PC-9 (cell line): ENCODE measurements around the gene IL1RL1. TPM values are rescaled to one million over a fixed set of nuclear protein-coding genes. Genes with fewer than 3 reads are reported as not detected.
A peak's percentile ranks its signal among the peaks of the same experiment; 100 is the strongest.

Experiments
- BruUV-seq: library from RNA; stranded (reverse); fragments of 400-500 nt; replicated peaks from 2 replicates; lab custom pipeline; 2021; lab: Mats Ljungman, UMichigan
- CTCF ChIA-PET: fragments of 300-600 bp; sonication (Branson Sonifier 250); formaldehyde crosslinking; loops from one replicate; lab custom pipeline; 2022; ENCODE audit warnings: antibody characterized with exemption; lab: Charles Lee
- POLR2A ChIA-PET: fragments of 300-600 bp; sonication (Branson Sonifier 250); formaldehyde crosslinking; loops from one replicate; lab custom pipeline; 2022; ENCODE audit warnings: antibody characterized with exemption; ENCODE audit not compliant: unreplicated experiment; lab: Charles Lee
- DNase-seq, 2 experiments: peaks; one replicate each; pipeline versions ENCODE4 v3.0.0 to v3.0.0-alpha.2; 2015 to 2022; ENCODE audit warnings: mixed read lengths in 1 of 2
- H2AFZ ChIP-seq: fragments of 200-600 bp; sonication (generic); 2 replicates; pipeline ENCODE4 v1.8.1; 2017; ENCODE audit warnings: antibody characterized with exemption
- H3F3A ChIP-seq: fragments of 200-600 bp; sonication (generic); 2 replicates; pipeline ENCODE4 v1.8.1; 2017; ENCODE audit warnings: antibody characterized with exemption, mild to moderate bottlenecking, low read depth; ENCODE audit not compliant: insufficient read depth
- H3K27ac ChIP-seq: fragments of 200-600 bp; sonication (generic); 2 replicates; pipeline ENCODE4 v1.6.1; 2016; ENCODE audit warnings: mixed run types
- H3K27me3 ChIP-seq: fragments of 200-600 bp; sonication (generic); 2 replicates; pipeline ENCODE4 v1.6.1; 2016; ENCODE audit warnings: low read depth, mixed run types; ENCODE audit not compliant: insufficient read depth
- H3K36me3 ChIP-seq: fragments of 200-600 bp; sonication (generic); 2 replicates; pipeline ENCODE4 v1.6.1; 2016; ENCODE audit warnings: low read depth, mixed run types
- H3K4me1 ChIP-seq: fragments of 200-600 bp; sonication (generic); replicated peaks from 2 replicates; pipeline ENCODE4 v1.6.1; 2016; ENCODE audit warnings: mixed run types; ENCODE audit not compliant: insufficient read depth
- H3K4me2 ChIP-seq: fragments of 200-600 bp; sonication (generic); 2 replicates; pipeline ENCODE4 v1.6.1; 2017; ENCODE audit warnings: mixed run types
- H3K4me3 ChIP-seq: fragments of 200-600 bp; sonication (generic); 2 replicates; pipeline ENCODE4 v1.6.1; 2016; ENCODE audit warnings: mixed run types
- H3K79me2 ChIP-seq: fragments of 200-600 bp; sonication (generic); 2 replicates; pipeline ENCODE4 v1.6.1; 2017; ENCODE audit warnings: low read depth, mixed run types
- H3K9me2 ChIP-seq: fragments of 200-600 bp; sonication (generic); 2 replicates; pipeline ENCODE4 v1.8.1; 2017; ENCODE audit warnings: mild to moderate bottlenecking; ENCODE audit not compliant: insufficient read depth
- H3K9me3 ChIP-seq: fragments of 200-600 bp; sonication (generic); 2 replicates; pipeline ENCODE4 v1.8.1; 2016; ENCODE audit warnings: low read depth; ENCODE audit not compliant: insufficient read depth
- H4K20me1 ChIP-seq: fragments of 200-600 bp; sonication (generic); 2 replicates; pipeline ENCODE4 v1.8.1; 2017; ENCODE audit not compliant: insufficient read depth
- EZH2 ChIP-seq: fragments of 200-600 bp; sonication (generic); IDR thresholded peaks from 2 replicates; pipeline ENCODE4 v1.8.0; 2017; ENCODE audit warnings: antibody characterized with exemption, low read depth
- intact Hi-C: fragments of 100-400 bp; cut with micrococcal nuclease; formaldehyde crosslinking; loops from one replicate; pipeline ENCODE4 v1.10.0; 2022; ENCODE audit not compliant: unreplicated experiment
- total RNA-seq: library from RNA; stranded (reverse); gene quantifications from 2 replicates; pipeline ENCODE4 v1.2.3, GENCODE V29; 2021
- TF ChIP-seq, protein P1 (sequence below): fragments of 200-600 bp; sonication (generic); conservative IDR thresholded peaks from 2 replicates; pipeline ENCODE4 v1.6.1; 2017; ENCODE audit warnings: mixed run types, antibody characterized with exemption, mild to moderate bottlenecking, moderate library complexity

IL1RL1 gene
- total RNA-seq, 1 experiment from 2014 or later: 1.7 TPM

DNA sequence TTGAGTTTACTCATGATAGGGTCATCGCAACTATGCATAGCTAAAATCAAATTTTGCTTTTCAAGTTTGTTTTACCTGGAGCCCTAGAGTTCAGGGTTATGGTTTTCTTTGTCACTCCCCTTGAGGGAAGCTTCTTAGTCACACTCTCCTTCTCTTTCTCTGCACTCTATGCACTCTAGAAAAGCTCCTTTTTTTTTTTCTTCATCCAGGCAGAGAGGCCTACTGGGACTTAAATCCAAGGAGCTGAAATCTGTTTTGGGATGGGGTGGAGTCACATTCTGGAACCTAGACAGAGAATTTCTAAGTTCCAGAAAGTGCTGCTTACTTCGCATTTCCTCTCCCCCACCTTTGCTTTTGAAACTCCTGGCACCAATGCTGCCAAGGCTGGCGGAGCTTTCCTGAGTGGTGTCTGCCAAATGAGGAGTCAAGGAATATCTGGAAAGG, 25.2 kb downstream of the IL1RL1 start:
- ChIA-PET POLR2A (no interaction called here), CTCF (interaction anchor here (0.5 to 1.1 kb wide), 3 partner anchors 81 to 96 kb away, joined by 4 to 11 read pairs (median 4); no protein-coding TSS in a partner anchor)
- Histone ChIP-seq H3K4me2 (peak overlapping the region; percentile 66), H3K9me3 (no peaks in the 10 kb centered on the region), H3K27ac (peak overlapping the region; percentile 89), H4K20me1 (no peaks in the 10 kb centered on the region), H3K4me1 (peaks cover 44% of the 10 kb centered on the region), H3K9me2 (no peaks in the 10 kb centered on the region), H3K36me3 (peaks cover 7% of the 10 kb centered on the region; the same call in 1 of the 2 replicates), H3F3A (peaks cover 17% of the 10 kb centered on the region), H3K79me2 (peaks cover 18% of the 10 kb centered on the region), H3K4me3 (peak overlapping the region; percentile 58; the same call in 1 of the 2 replicates), H3K27me3 (no peaks in the 10 kb centered on the region), H2AFZ (peak overlapping the region; percentile 37)
- BruUV-seq: no TSS peak
- intact Hi-C loops: no loop called here
- DNase-seq: peak; percentile 24 to 80
- TF ChIP-seq EZH2: no peak
- TF ChIP-seq, protein P1, sequence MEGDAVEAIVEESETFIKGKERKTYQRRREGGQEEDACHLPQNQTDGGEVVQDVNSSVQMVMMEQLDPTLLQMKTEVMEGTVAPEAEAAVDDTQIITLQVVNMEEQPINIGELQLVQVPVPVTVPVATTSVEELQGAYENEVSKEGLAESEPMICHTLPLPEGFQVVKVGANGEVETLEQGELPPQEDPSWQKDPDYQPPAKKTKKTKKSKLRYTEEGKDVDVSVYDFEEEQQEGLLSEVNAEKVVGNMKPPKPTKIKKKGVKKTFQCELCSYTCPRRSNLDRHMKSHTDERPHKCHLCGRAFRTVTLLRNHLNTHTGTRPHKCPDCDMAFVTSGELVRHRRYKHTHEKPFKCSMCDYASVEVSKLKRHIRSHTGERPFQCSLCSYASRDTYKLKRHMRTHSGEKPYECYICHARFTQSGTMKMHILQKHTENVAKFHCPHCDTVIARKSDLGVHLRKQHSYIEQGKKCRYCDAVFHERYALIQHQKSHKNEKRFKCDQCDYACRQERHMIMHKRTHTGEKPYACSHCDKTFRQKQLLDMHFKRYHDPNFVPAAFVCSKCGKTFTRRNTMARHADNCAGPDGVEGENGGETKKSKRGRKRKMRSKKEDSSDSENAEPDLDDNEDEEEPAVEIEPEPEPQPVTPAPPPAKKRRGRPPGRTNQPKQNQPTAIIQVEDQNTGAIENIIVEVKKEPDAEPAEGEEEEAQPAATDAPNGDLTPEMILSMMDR: no peak

DNA sequence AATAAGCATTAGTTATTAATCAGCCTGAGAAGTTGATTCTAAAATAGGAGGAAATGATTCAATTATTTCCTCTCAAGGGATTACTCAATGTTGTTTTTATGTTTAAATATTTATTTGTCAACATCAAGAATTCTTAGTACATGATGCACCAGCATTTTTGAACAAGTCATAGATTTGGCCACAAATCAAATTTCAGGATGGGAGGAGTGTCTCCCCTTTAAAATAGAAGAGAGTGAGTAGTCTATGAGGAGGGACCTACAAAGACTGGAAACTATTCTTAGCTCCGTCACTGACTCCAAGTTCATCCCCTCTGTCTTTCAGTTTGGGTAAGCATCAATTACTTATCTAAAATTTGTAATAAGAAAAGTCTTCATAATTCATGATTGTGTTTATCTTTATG, 25.6 kb downstream of the IL1RL1 start:
- H3K9me2 ChIP-seq: no peaks in the 10 kb centered on the region
- CTCF ChIA-PET: interaction anchor here (0.5 to 1.1 kb wide), 2 partner anchors 81 to 86 kb away, joined by 4 to 11 read pairs; no protein-coding TSS in a partner anchor
- TF ChIP-seq, protein P1: no peak
- TF ChIP-seq EZH2: no peak
- H2AFZ ChIP-seq: peak overlapping the region; percentile 37
- POLR2A ChIA-PET: no interaction called here
- peak in 1 of 2 experiments; percentile 84 for DNase-seq
- H3K27me3 ChIP-seq: no peaks in the 10 kb centered on the region
- intact Hi-C loops: no loop called here
- no TSS peak for BruUV-seq
- H3K27ac ChIP-seq: peak overlapping the region; percentile 89
- H3K79me2 ChIP-seq: peaks cover 18% of the 10 kb centered on the region
- no peaks in the 10 kb centered on the region for H4K20me1 ChIP-seq
- peaks cover 17% of the 10 kb centered on the region for H3F3A ChIP-seq
- peaks cover 44% of the 10 kb centered on the region for H3K4me1 ChIP-seq
- H3K4me3 ChIP-seq: peak overlapping the region; percentile 58
- H3K4me2 ChIP-seq: peak overlapping the region; percentile 66
- H3K9me3 ChIP-seq: no peaks in the 10 kb centered on the region
- H3K36me3 ChIP-seq: peaks cover 7% of the 10 kb centered on the region; the same call in 1 of the 2 replicates

DNA sequence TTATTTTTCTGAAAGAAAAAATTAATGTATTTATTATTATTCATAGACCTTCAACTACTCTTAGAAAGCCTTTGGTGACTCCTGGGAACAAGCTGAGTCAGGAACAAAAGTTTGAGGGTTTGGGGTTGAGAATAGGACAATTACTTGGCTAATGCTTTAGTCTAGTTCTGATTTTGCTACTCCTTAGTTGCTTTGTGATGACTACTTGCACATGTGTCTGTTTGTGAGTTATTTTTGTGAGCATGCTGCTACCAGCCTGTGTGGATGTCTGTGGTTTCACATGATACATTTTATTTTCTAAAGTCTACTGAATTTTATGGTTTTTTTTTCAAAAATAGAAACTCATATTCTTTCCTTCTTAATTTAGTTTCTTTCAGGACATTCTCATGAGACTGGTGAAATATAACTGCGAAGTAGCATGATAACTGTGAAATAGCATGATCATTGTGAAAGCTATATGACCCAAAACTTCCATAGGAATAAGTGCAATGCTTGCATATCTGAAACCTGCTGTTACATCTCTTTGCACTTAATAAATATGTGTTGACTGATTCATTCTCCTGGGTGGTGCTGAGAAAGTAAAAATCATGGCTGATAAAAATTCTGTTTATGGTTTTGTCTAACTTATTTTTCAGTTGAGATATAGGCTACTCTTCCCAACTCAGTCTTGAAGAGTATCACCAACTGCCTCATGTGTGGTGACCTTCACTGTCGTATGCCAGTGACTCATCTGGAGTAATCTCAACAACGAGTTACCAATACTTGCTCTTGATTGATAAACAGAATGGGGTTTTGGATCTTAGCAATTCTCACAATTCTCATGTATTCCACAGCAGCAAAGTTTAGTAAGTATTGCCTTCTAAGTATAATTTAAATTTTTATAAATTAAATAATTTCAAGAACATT, 26.4 kb downstream of the IL1RL1 start:
- ChIA-PET POLR2A (interaction anchor here (0.6 kb wide), 1 partner anchor 519 kb away, joined by 7 read pairs; no protein-coding TSS in a partner anchor), CTCF (no interaction called here)
- TF ChIP-seq, protein P1: no peak
- no peak for TF ChIP-seq EZH2
- H2AFZ ChIP-seq: no peak overlapping the region
- H3K36me3 ChIP-seq: peaks cover 14% of the 10 kb centered on the region; the same call in 1 of the 2 replicates
- peaks cover 17% of the 10 kb centered on the region for H3F3A ChIP-seq
- H4K20me1 ChIP-seq: no peaks in the 10 kb centered on the region
- TSS peak; percentile 62 for BruUV-seq
- no peaks in the 10 kb centered on the region for H3K9me3 ChIP-seq
- H3K4me2 ChIP-seq: peak overlapping the region; percentile 66
- DNase-seq: no peak
- intact Hi-C loops: no loop called here
- H3K79me2 ChIP-seq: peaks cover 18% of the 10 kb centered on the region
- peak overlapping the region; percentile 89 for H3K27ac ChIP-seq
- H3K4me3 ChIP-seq: peak overlapping the region; percentile 58
- peaks cover 44% of the 10 kb centered on the region for H3K4me1 ChIP-seq
- no peaks in the 10 kb centered on the region for H3K27me3 ChIP-seq
- H3K9me2 ChIP-seq: no peaks in the 10 kb centered on the region
